HCT116 (cell line): ENCODE results near the gene CD248. TPM values are rescaled to one million over a fixed set of nuclear protein-coding genes. Genes with fewer than 3 reads are reported as not detected.

ENCODE experiments used
- ATAC-seq: fragments of 200-7000 bp; cut with Tn5 transposase; 2 replicates; pipeline ENCODE4 v1.9.1; 2020; ENCODE audit warnings: mild to moderate bottlenecking, moderate library complexity
- BruUV-seq: library from RNA; stranded (reverse); fragments of 400-500 nt; replicated peaks from 2 replicates; lab custom pipeline; 2021; lab: Mats Ljungman, UMichigan
- CTCF ChIA-PET: fragments of 300-600 bp; sonication (Branson Sonifier 250); formaldehyde crosslinking; loops from one replicate; lab custom pipeline; 2021; ENCODE audit warnings: antibody characterized with exemption; lab: Charles Lee
- POLR2A ChIA-PET: fragments of 300-600, 350-600 bp; sonication (Branson Sonifier 250); formaldehyde crosslinking; loops from one replicate; lab custom pipeline; 2021; ENCODE audit warnings: antibody characterized with exemption; lab: Charles Lee
- RAD21 ChIA-PET, 2 experiments: fragments of 300-600 bp; sonication (Branson Sonifier 250); formaldehyde crosslinking; loops; one replicate each; lab custom pipeline; 2023; ENCODE audit warnings: low total read pairs in 2 of 2; ENCODE audit not compliant: uncharacterized antibody in 2 of 2, unreplicated experiment in 2 of 2, low non-redundant PET in 1 of 2; lab: Charles Lee
- DNase-seq: peaks from one replicate; pipeline ENCODE4 v3.0.0-alpha.2; 2010; ENCODE audit warnings: low read depth, low spot score
- H2AFZ ChIP-seq: fragments of 200-600 bp; shearing (Covaris generic), sonication (generic); 2 replicates; pipeline ENCODE4 v1.6.1; 2017; ENCODE audit warnings: low read depth, mixed run types, mixed read lengths, antibody characterized with exemption, low read length; ENCODE audit not compliant: poor library complexity, severe bottlenecking
- H3K27ac ChIP-seq: 2 replicates; pipeline ENCODE4 v1.5.1; 2012; ENCODE audit warnings: low read depth, low read length
- H3K27me3 ChIP-seq: fragments of 200-600 bp; sonication (generic); 2 replicates; pipeline ENCODE4 v1.6.1; 2016; ENCODE audit warnings: mixed run types, low read length, mixed read lengths; ENCODE audit not compliant: insufficient read depth
- H3K36me3 ChIP-seq, 2 experiments: fragments of 200-500 bp in 1 of 2; fragments of 200-600 bp in 1 of 2; sonication (Bioruptor generic) in 1 of 2; sonication (generic) in 1 of 2; 2 replicates each; pipeline versions ENCODE4 v1.5.1 to v1.6.1; 2014 to 2016; ENCODE audit warnings: low read length in 2 of 2, inconsistent platforms in 1 of 2, mixed read lengths in 1 of 2, mixed run types in 1 of 2; ENCODE audit not compliant: insufficient read depth in 2 of 2, control insufficient read depth in 1 of 2
- H3K4me1 ChIP-seq, 2 experiments: fragments of 200-600 bp in 1 of 2; sonication (generic) in 1 of 2; 2 replicates each; pipeline versions ENCODE4 v1.5.1 to v1.6.1; 2012 to 2017; ENCODE audit warnings: low read length in 2 of 2, inconsistent platforms in 1 of 2, mild to moderate bottlenecking in 1 of 2, mixed read lengths in 1 of 2, mixed run types in 1 of 2, moderate library complexity in 1 of 2; ENCODE audit not compliant: insufficient read depth in 2 of 2, control insufficient read depth in 1 of 2
- H3K4me2 ChIP-seq: fragments of 200-600 bp; sonication (generic); 2 replicates; pipeline ENCODE4 v1.6.1; 2017; ENCODE audit warnings: mixed run types, low read length, mixed read lengths
- H3K4me3 ChIP-seq, 2 experiments: fragments of 200-600 bp in 1 of 2; sonication (generic) in 1 of 2; replicated peaks in 1 of 2; 2 replicates each; pipeline ENCODE4 v1.5.1; 2011 to 2016; ENCODE audit warnings: low read length in 2 of 2, control low read depth in 1 of 2, low read depth in 1 of 2, mild to moderate bottlenecking in 1 of 2, mixed read lengths in 1 of 2, mixed run types in 1 of 2
- H3K79me2 ChIP-seq: fragments of 200-600 bp; sonication (generic); 2 replicates; pipeline ENCODE4 v1.6.1; 2017; ENCODE audit warnings: mild to moderate bottlenecking, mixed run types, low read length, moderate library complexity, mixed read lengths; ENCODE audit not compliant: insufficient read depth
- H3K9ac ChIP-seq: fragments of 200-600 bp; sonication (generic); 2 replicates; pipeline ENCODE4 v1.6.1; 2016; ENCODE audit warnings: low read length, mixed read lengths
- H3K9me2 ChIP-seq: fragments of 200-600 bp; sonication (generic), shearing (Covaris generic); 2 replicates; pipeline ENCODE4 v1.6.1; 2017; ENCODE audit warnings: mixed run types, mild to moderate bottlenecking, moderate library complexity; ENCODE audit not compliant: insufficient read depth
- H3K9me3 ChIP-seq, 2 experiments: fragments of 200-500 bp in 1 of 2; fragments of 200-600 bp in 1 of 2; sonication (Bioruptor generic) in 1 of 2; sonication (generic) in 1 of 2; 2 replicates each; pipeline ENCODE4 v1.6.1; 2014 to 2017; ENCODE audit warnings: low read length in 2 of 2, mixed read lengths in 2 of 2, inconsistent platforms in 1 of 2, low read depth in 1 of 2, mild to moderate bottlenecking in 1 of 2, mixed run types in 1 of 2, moderate library complexity in 1 of 2; ENCODE audit not compliant: control insufficient read depth in 1 of 2, insufficient read depth in 1 of 2
- H4K20me1 ChIP-seq: fragments of 200-600 bp; sonication (generic), shearing (Covaris generic); 2 replicates; pipeline ENCODE4 v1.6.1; 2017; ENCODE audit warnings: mixed run types, mild to moderate bottlenecking, moderate library complexity; ENCODE audit not compliant: insufficient read depth
- CEBPB ChIP-seq: IDR thresholded peaks from 2 replicates; pipeline ENCODE4 v1.6.1; 2012; ENCODE audit warnings: low read depth
- EGR1 ChIP-seq: IDR thresholded peaks from 2 replicates; pipeline ENCODE4 v1.6.1; 2012; ENCODE audit warnings: low read depth
- ELF1 ChIP-seq: IDR thresholded peaks from 2 replicates; pipeline ENCODE4 v1.6.1; 2012; ENCODE audit warnings: low read depth, borderline replicate concordance
- EZH2 ChIP-seq: fragments of 200-600 bp; sonication (generic); IDR thresholded peaks from 2 replicates; pipeline ENCODE4 v1.6.1; 2017; ENCODE audit warnings: antibody characterized with exemption, mixed run types
- EZH2phosphoT487 ChIP-seq: fragments of 200-600 bp; IDR thresholded peaks from 2 replicates; pipeline ENCODE4 v1.6.1; 2018; ENCODE audit warnings: antibody characterized with exemption, borderline replicate concordance
- FOSL1 ChIP-seq: IDR thresholded peaks from 2 replicates; pipeline ENCODE4 v1.6.1; 2012; ENCODE audit warnings: low read depth
- POLR2A ChIP-seq: IDR thresholded peaks from 2 replicates; pipeline ENCODE4 v1.7.0; 2011; ENCODE audit warnings: borderline replicate concordance; ENCODE audit not compliant: insufficient read depth, insufficient read length; ENCODE audit errors: extremely low read depth
- POLR2AphosphoS5 ChIP-seq: IDR thresholded peaks from 2 replicates; pipeline ENCODE4 v1.6.1; 2011; ENCODE audit warnings: mild to moderate bottlenecking, low read depth, low read length, moderate library complexity
- RAD21 ChIP-seq: IDR thresholded peaks from 2 replicates; pipeline ENCODE4 v1.6.1; 2012; ENCODE audit warnings: low read depth, mild to moderate bottlenecking
- SIN3A ChIP-seq: IDR thresholded peaks from 2 replicates; pipeline ENCODE4 v1.6.1; 2012; ENCODE audit warnings: low read depth
- TCF7L2 ChIP-seq: IDR thresholded peaks from 2 replicates; pipeline ENCODE4 v1.7.0; 2011; ENCODE audit warnings: borderline replicate concordance, inconsistent platforms; ENCODE audit not compliant: insufficient read depth, insufficient read length; ENCODE audit errors: extremely low read depth
- YY1 ChIP-seq: IDR thresholded peaks from 2 replicates; pipeline ENCODE4 v1.6.1; 2011; ENCODE audit warnings: low read length, low read depth, moderate library complexity, mild to moderate bottlenecking; ENCODE audit not compliant: insufficient replicate concordance; ENCODE audit errors: extremely low read depth
- ZNF274 ChIP-seq: fragments of 200-500 bp; sonication (Bioruptor generic); IDR thresholded peaks from 2 replicates; pipeline ENCODE4 v1.6.1; 2014; ENCODE audit warnings: mild to moderate bottlenecking, low read depth, low read length, inconsistent platforms
- intact Hi-C: fragments of 100-400 bp; cut with micrococcal nuclease; formaldehyde crosslinking; loops from 2 replicates; pipeline ENCODE4 v1.10.0; 2022
- total RNA-seq: library from RNA; stranded (reverse); gene quantifications from one replicate; pipeline ENCODE4 v1.2.1, GENCODE V29; 2021; ENCODE audit not compliant: unreplicated experiment
- TF ChIP-seq, protein P1 (sequence below): IDR thresholded peaks from 2 replicates; pipeline ENCODE4 v1.6.1; 2012; ENCODE audit warnings: low read depth
- TF ChIP-seq, protein P2 (sequence below): IDR thresholded peaks from 2 replicates; pipeline ENCODE4 v1.6.1; 2012
- TF ChIP-seq, protein P3 (sequence below): IDR thresholded peaks from 2 replicates; pipeline ENCODE4 v1.6.1; 2011; ENCODE audit warnings: mild to moderate bottlenecking, low read length, moderate library complexity; ENCODE audit not compliant: insufficient replicate concordance; ENCODE audit errors: extremely low read depth

Gene CD248
- total RNA-seq, 1 experiment from 2014 or later = 0.32 TPM

DNA sequence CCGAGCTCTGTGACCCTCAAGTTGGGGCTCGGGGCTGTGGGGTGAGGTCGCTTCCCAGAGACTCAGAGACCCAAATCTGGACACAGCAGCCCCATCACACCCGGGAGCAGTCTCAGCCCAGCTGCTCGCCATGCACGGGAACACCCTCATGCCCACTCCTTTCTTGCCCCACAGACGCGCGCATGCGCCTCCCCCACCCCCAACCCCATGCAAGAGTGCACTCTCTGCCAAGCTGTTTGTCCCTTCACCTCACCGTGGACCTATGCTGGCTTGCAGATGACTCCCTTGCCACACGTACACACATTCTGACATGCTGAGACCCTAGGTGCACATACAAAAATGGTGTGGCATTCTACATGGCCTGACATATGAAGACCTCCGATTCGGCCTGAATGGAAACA lies 478 bp upstream of the CD248 start:
- intact Hi-C loops = no loop called here
- DNase-seq (no peak), ATAC-seq (no peak)
- ChIA-PET POLR2A (no interaction called here), RAD21 (no interaction called here), CTCF (no interaction called here)
- Histone ChIP-seq H3K27ac (no peak overlapping the region), H4K20me1 (no peaks in the 10 kb centered on the region), H3K9me2 (no peaks in the 10 kb centered on the region), H3K9ac (no peak overlapping the region), H3K4me2 (no peak overlapping the region), H3K4me1 (peaks cover 10 to 15% of the 10 kb centered on the region in 2 experiments), H3K4me3 (no peak overlapping the region), H3K27me3 (no peaks in the 10 kb centered on the region), H3K79me2 (no peaks in the 10 kb centered on the region), H3K36me3 (no peaks in the 10 kb centered on the region), H2AFZ (no peak overlapping the region), H3K9me3 (no peaks in the 10 kb centered on the region)
- BruUV-seq = no TSS peak
- TF ChIP-seq, protein P1, sequence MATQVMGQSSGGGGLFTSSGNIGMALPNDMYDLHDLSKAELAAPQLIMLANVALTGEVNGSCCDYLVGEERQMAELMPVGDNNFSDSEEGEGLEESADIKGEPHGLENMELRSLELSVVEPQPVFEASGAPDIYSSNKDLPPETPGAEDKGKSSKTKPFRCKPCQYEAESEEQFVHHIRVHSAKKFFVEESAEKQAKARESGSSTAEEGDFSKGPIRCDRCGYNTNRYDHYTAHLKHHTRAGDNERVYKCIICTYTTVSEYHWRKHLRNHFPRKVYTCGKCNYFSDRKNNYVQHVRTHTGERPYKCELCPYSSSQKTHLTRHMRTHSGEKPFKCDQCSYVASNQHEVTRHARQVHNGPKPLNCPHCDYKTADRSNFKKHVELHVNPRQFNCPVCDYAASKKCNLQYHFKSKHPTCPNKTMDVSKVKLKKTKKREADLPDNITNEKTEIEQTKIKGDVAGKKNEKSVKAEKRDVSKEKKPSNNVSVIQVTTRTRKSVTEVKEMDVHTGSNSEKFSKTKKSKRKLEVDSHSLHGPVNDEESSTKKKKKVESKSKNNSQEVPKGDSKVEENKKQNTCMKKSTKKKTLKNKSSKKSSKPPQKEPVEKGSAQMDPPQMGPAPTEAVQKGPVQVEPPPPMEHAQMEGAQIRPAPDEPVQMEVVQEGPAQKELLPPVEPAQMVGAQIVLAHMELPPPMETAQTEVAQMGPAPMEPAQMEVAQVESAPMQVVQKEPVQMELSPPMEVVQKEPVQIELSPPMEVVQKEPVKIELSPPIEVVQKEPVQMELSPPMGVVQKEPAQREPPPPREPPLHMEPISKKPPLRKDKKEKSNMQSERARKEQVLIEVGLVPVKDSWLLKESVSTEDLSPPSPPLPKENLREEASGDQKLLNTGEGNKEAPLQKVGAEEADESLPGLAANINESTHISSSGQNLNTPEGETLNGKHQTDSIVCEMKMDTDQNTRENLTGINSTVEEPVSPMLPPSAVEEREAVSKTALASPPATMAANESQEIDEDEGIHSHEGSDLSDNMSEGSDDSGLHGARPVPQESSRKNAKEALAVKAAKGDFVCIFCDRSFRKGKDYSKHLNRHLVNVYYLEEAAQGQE = no peak
- TF ChIP-seq EZH2phosphoT487 (no peak), FOSL1 (no peak), RAD21 (no peak), EGR1 (no peak), ZNF274 (no peak), ELF1 (no peak), TCF7L2 (no peak), CEBPB (no peak), POLR2AphosphoS5 (no peak), YY1 (no peak), EZH2 (no peak), SIN3A (no peak), POLR2A (no peak)
- TF ChIP-seq, protein P2, sequence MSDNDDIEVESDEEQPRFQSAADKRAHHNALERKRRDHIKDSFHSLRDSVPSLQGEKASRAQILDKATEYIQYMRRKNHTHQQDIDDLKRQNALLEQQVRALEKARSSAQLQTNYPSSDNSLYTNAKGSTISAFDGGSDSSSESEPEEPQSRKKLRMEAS = no peak
- TF ChIP-seq, protein P3, sequence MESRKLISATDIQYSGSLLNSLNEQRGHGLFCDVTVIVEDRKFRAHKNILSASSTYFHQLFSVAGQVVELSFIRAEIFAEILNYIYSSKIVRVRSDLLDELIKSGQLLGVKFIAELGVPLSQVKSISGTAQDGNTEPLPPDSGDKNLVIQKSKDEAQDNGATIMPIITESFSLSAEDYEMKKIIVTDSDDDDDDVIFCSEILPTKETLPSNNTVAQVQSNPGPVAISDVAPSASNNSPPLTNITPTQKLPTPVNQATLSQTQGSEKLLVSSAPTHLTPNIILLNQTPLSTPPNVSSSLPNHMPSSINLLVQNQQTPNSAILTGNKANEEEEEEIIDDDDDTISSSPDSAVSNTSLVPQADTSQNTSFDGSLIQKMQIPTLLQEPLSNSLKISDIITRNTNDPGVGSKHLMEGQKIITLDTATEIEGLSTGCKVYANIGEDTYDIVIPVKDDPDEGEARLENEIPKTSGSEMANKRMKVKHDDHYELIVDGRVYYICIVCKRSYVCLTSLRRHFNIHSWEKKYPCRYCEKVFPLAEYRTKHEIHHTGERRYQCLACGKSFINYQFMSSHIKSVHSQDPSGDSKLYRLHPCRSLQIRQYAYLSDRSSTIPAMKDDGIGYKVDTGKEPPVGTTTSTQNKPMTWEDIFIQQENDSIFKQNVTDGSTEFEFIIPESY = no peak
